Neural cell (in vitro differentiated cells): ENCODE data around the gene DEFB114.

ENCODE experiments used
- CTCF ChIP-seq: fragments of 450-650 bp; IDR thresholded peaks from 2 replicates; pipeline ENCODE4 v1.5.1; 2014; ENCODE audit warnings: antibody characterized with exemption, mild to moderate bottlenecking, moderate library complexity; ENCODE audit not compliant: poor library complexity, severe bottlenecking
- EZH2 ChIP-seq: fragments of 200-600, 300-800 bp; shearing (Covaris generic), sonication (generic); IDR thresholded peaks from 2 replicates; pipeline ENCODE4 v1.6.1; 2014; ENCODE audit warnings: antibody characterized with exemption, low read length, borderline replicate concordance, mild to moderate bottlenecking; ENCODE audit not compliant: insufficient read depth, poor library complexity, severe bottlenecking
- MXI1 ChIP-seq: fragments of 450-650 bp; conservative IDR thresholded peaks from 2 replicates; pipeline ENCODE4 v1.6.1; 2014; ENCODE audit warnings: antibody characterized with exemption, mild to moderate bottlenecking; ENCODE audit not compliant: poor library complexity, severe bottlenecking
- TF ChIP-seq, protein P1 (sequence below): IDR thresholded peaks from 2 replicates; pipeline ENCODE4 v1.6.1; 2012; ENCODE audit warnings: borderline replicate concordance

- no peak for TF ChIP-seq CTCF
- TF ChIP-seq EZH2 = no peak
- TF ChIP-seq, protein P1, sequence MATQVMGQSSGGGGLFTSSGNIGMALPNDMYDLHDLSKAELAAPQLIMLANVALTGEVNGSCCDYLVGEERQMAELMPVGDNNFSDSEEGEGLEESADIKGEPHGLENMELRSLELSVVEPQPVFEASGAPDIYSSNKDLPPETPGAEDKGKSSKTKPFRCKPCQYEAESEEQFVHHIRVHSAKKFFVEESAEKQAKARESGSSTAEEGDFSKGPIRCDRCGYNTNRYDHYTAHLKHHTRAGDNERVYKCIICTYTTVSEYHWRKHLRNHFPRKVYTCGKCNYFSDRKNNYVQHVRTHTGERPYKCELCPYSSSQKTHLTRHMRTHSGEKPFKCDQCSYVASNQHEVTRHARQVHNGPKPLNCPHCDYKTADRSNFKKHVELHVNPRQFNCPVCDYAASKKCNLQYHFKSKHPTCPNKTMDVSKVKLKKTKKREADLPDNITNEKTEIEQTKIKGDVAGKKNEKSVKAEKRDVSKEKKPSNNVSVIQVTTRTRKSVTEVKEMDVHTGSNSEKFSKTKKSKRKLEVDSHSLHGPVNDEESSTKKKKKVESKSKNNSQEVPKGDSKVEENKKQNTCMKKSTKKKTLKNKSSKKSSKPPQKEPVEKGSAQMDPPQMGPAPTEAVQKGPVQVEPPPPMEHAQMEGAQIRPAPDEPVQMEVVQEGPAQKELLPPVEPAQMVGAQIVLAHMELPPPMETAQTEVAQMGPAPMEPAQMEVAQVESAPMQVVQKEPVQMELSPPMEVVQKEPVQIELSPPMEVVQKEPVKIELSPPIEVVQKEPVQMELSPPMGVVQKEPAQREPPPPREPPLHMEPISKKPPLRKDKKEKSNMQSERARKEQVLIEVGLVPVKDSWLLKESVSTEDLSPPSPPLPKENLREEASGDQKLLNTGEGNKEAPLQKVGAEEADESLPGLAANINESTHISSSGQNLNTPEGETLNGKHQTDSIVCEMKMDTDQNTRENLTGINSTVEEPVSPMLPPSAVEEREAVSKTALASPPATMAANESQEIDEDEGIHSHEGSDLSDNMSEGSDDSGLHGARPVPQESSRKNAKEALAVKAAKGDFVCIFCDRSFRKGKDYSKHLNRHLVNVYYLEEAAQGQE = no peak
- TF ChIP-seq MXI1 = no peak
Observed at GRCh38 chr6:49949062-49949461, 14.9 kb downstream of the DEFB114 start.
